ENCODE measurements around the gene HLA-C.

DNA sequence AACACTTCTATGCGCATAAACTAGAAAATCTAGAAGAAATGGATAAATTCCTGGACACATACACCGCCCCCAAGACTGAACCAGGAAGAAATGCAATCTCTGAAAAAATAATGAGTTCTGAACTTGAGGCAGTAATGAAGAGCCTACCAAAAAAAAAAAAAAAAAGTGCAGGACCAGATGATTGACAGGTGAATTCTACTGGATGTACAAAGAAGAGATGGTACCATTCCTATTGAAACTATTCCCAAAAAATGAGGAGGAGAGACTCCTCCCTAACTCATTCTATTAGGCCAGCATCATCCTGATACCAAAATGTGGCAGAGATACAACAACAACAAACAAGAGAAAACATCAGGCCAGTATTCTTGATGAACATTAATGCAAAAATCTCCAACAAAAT lies 22.7 kb downstream of the HLA-C start:
- TF ChIP-seq TCF7L2 (IDR thresholded peaks at IDR 0.05; ENCODE audit: low read depth, low read length) (no peak), POLR2AphosphoS5 (IDR thresholded peaks at IDR 0.05; ENCODE audit: low read depth, low read length) (no peak), SIN3A (IDR thresholded peaks at IDR 0.05; ENCODE audit: borderline replicate concordance, insufficient read depth, low read depth, low read length) (no peak)
- TF ChIP-seq, protein P1, sequence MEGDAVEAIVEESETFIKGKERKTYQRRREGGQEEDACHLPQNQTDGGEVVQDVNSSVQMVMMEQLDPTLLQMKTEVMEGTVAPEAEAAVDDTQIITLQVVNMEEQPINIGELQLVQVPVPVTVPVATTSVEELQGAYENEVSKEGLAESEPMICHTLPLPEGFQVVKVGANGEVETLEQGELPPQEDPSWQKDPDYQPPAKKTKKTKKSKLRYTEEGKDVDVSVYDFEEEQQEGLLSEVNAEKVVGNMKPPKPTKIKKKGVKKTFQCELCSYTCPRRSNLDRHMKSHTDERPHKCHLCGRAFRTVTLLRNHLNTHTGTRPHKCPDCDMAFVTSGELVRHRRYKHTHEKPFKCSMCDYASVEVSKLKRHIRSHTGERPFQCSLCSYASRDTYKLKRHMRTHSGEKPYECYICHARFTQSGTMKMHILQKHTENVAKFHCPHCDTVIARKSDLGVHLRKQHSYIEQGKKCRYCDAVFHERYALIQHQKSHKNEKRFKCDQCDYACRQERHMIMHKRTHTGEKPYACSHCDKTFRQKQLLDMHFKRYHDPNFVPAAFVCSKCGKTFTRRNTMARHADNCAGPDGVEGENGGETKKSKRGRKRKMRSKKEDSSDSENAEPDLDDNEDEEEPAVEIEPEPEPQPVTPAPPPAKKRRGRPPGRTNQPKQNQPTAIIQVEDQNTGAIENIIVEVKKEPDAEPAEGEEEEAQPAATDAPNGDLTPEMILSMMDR (IDR thresholded peaks at IDR 0.05) = no peak
- TF ChIP-seq, protein P2, sequence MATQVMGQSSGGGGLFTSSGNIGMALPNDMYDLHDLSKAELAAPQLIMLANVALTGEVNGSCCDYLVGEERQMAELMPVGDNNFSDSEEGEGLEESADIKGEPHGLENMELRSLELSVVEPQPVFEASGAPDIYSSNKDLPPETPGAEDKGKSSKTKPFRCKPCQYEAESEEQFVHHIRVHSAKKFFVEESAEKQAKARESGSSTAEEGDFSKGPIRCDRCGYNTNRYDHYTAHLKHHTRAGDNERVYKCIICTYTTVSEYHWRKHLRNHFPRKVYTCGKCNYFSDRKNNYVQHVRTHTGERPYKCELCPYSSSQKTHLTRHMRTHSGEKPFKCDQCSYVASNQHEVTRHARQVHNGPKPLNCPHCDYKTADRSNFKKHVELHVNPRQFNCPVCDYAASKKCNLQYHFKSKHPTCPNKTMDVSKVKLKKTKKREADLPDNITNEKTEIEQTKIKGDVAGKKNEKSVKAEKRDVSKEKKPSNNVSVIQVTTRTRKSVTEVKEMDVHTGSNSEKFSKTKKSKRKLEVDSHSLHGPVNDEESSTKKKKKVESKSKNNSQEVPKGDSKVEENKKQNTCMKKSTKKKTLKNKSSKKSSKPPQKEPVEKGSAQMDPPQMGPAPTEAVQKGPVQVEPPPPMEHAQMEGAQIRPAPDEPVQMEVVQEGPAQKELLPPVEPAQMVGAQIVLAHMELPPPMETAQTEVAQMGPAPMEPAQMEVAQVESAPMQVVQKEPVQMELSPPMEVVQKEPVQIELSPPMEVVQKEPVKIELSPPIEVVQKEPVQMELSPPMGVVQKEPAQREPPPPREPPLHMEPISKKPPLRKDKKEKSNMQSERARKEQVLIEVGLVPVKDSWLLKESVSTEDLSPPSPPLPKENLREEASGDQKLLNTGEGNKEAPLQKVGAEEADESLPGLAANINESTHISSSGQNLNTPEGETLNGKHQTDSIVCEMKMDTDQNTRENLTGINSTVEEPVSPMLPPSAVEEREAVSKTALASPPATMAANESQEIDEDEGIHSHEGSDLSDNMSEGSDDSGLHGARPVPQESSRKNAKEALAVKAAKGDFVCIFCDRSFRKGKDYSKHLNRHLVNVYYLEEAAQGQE (IDR thresholded peaks at IDR 0.05; ENCODE audit: insufficient read depth in 1 of 2, low read depth in 2 of 2, low read length in 1 of 2) = no peak

All from Panc1 (cell line).